Measurements from ENCODE around the gene NCBP3. TPM values are rescaled to one million over a fixed set of nuclear protein-coding genes. Genes with fewer than 3 reads are reported as not detected.

NCBP3 gene
- total RNA-seq, 1 donor from 2014 or later: 133 TPM

GRCh38 chr17:3835410-3836229 lies 10.4 kb downstream of the NCBP3 start:
- Mint-ChIP-seq H3K27ac (ENCODE audit: unreplicated experiment) (no peak overlapping the region), H3K36me3 (ENCODE audit: unreplicated experiment) (no peaks in the 10 kb centered on the region), H3K4me1 (ENCODE audit: low read depth, unreplicated experiment) (no peaks in the 10 kb centered on the region), H3K4me3 (ENCODE audit: unreplicated experiment) (no peak overlapping the region), H3K9me3 (ENCODE audit: unreplicated experiment) (peaks cover 4% of the 10 kb centered on the region), H3K27me3 (ENCODE audit: unreplicated experiment) (peaks cover 1% of the 10 kb centered on the region)
- TF ChIP-seq CTCF (IDR thresholded peaks at IDR 0.05; ENCODE audit: partially characterized antibody, unreplicated experiment): no peak
- DNase-seq: no peak

- TF ChIP-seq CTCF (IDR thresholded peaks at IDR 0.05; ENCODE audit: partially characterized antibody, unreplicated experiment): no peak
- DNase-seq: no peak
- Mint-ChIP-seq H3K36me3 (ENCODE audit: unreplicated experiment) (no peaks in the 10 kb centered on the region), H3K27me3 (ENCODE audit: unreplicated experiment) (peaks cover 1% of the 10 kb centered on the region), H3K9me3 (ENCODE audit: unreplicated experiment) (peaks cover 4% of the 10 kb centered on the region), H3K4me1 (ENCODE audit: low read depth, unreplicated experiment) (no peaks in the 10 kb centered on the region), H3K4me3 (ENCODE audit: unreplicated experiment) (no peak overlapping the region), H3K27ac (ENCODE audit: unreplicated experiment) (no peak overlapping the region)
Measured at GRCh38 chr17:3834811-3835210, 11.2 kb downstream of the NCBP3 start.

GRCh38 chr17:3828852-3829232 lies 17.2 kb downstream of the NCBP3 start:
- no peak for TF ChIP-seq CTCF (IDR thresholded peaks at IDR 0.05; ENCODE audit: partially characterized antibody, unreplicated experiment)
- Mint-ChIP-seq H3K9me3 (ENCODE audit: unreplicated experiment) (no peaks in the 10 kb centered on the region), H3K4me1 (ENCODE audit: low read depth, unreplicated experiment) (peaks cover 2% of the 10 kb centered on the region), H3K4me3 (ENCODE audit: unreplicated experiment) (no peak overlapping the region), H3K36me3 (ENCODE audit: unreplicated experiment) (no peaks in the 10 kb centered on the region), H3K27me3 (ENCODE audit: unreplicated experiment) (no peaks in the 10 kb centered on the region), H3K27ac (ENCODE audit: unreplicated experiment) (no peak overlapping the region)
- no peak for DNase-seq

- Mint-ChIP-seq H3K27me3 (ENCODE audit: unreplicated experiment) (no peaks in the 10 kb centered on the region), H3K27ac (ENCODE audit: unreplicated experiment) (no peak overlapping the region), H3K4me3 (ENCODE audit: unreplicated experiment) (no peak overlapping the region), H3K4me1 (ENCODE audit: low read depth, unreplicated experiment) (peaks cover 2% of the 10 kb centered on the region), H3K36me3 (ENCODE audit: unreplicated experiment) (no peaks in the 10 kb centered on the region), H3K9me3 (ENCODE audit: unreplicated experiment) (no peaks in the 10 kb centered on the region)
- TF ChIP-seq CTCF (IDR thresholded peaks at IDR 0.05; ENCODE audit: partially characterized antibody, unreplicated experiment): no peak
- no peak for DNase-seq
Measured at GRCh38 chr17:3828151-3828851, 17.7 kb downstream of the NCBP3 start.

Measured in glutamatergic neuron (in vitro differentiated cells).